HL-60 (cell line): ENCODE results near the gene PDE6H.

Experiments
- DNase-seq, 2 experiments: peaks; one replicate each; pipeline ENCODE4 v3.0.0-alpha.2; 2010 to 2020; ENCODE audit warnings: low read depth in 1 of 2, low spot score in 1 of 2
- H3K27ac ChIP-seq: fragments of 250-450 bp; sonication (Bioruptor Pico); replicated peaks from 2 replicates; pipeline ENCODE4 v1.5.1; 2020; ENCODE audit warnings: mild to moderate bottlenecking, moderate library complexity
- H3K27me3 ChIP-seq: fragments of 250-450 bp; sonication (Bioruptor Pico); 2 replicates; pipeline ENCODE4 v1.5.1; 2021; ENCODE audit warnings: mild to moderate bottlenecking, moderate library complexity; ENCODE audit not compliant: insufficient read depth, poor library complexity, severe bottlenecking
- H3K4me3 ChIP-seq: replicated peaks from 2 replicates; pipeline ENCODE4 v1.5.1; 2011; ENCODE audit warnings: mild to moderate bottlenecking, control low read depth, low read length; ENCODE audit not compliant: insufficient read depth
- GABPA ChIP-seq: IDR thresholded peaks from 2 replicates; pipeline ENCODE4 v1.6.1; 2012; ENCODE audit warnings: low read depth
- POLR2AphosphoS5 ChIP-seq: IDR thresholded peaks from 2 replicates; pipeline ENCODE4 v1.6.1; 2012; ENCODE audit warnings: low read depth
- REST ChIP-seq: IDR thresholded peaks from 2 replicates; pipeline ENCODE4 v1.6.1; 2012; ENCODE audit warnings: low read depth; ENCODE audit not compliant: insufficient replicate concordance
- SPI1 ChIP-seq: IDR thresholded peaks from 2 replicates; pipeline ENCODE4 v1.6.1; 2012; ENCODE audit warnings: low read depth, mild to moderate bottlenecking, borderline replicate concordance
- TF ChIP-seq, protein P1 (sequence below): IDR thresholded peaks from one replicate; pipeline ENCODE4 v1.5.1; 2011; ENCODE audit warnings: low read length, control low read depth, inconsistent platforms; ENCODE audit not compliant: insufficient read depth

PDE6H gene

DNA sequence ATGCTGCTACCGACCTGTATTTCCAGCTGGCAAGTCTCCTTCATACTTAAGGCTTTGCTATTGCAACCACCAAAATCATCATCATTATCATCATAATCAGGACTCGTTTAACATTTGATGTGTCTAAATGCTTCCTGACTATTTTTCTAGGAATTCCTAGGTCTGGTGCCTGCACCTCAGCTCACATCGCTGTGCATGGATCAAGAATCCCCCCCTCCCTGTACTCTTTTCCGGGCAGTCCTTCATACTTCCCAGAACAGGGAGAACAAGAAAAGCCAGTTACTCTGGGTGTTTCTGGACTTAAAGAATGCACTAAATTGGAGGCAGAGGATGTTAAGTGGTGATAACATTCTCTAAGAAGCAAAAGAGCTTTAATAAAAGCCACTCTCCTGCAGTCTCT, 43.9 kb upstream of the PDE6H start:
- H3K27ac ChIP-seq: no peak overlapping the region
- no peak overlapping the region for H3K4me3 ChIP-seq
- no peak for TF ChIP-seq GABPA
- TF ChIP-seq, protein P1, sequence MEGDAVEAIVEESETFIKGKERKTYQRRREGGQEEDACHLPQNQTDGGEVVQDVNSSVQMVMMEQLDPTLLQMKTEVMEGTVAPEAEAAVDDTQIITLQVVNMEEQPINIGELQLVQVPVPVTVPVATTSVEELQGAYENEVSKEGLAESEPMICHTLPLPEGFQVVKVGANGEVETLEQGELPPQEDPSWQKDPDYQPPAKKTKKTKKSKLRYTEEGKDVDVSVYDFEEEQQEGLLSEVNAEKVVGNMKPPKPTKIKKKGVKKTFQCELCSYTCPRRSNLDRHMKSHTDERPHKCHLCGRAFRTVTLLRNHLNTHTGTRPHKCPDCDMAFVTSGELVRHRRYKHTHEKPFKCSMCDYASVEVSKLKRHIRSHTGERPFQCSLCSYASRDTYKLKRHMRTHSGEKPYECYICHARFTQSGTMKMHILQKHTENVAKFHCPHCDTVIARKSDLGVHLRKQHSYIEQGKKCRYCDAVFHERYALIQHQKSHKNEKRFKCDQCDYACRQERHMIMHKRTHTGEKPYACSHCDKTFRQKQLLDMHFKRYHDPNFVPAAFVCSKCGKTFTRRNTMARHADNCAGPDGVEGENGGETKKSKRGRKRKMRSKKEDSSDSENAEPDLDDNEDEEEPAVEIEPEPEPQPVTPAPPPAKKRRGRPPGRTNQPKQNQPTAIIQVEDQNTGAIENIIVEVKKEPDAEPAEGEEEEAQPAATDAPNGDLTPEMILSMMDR: no peak
- TF ChIP-seq SPI1: no peak
- no peak for TF ChIP-seq REST
- no peak for TF ChIP-seq POLR2AphosphoS5
- H3K27me3 ChIP-seq: no peaks in the 10 kb centered on the region
- DNase-seq: no peak

DNA sequence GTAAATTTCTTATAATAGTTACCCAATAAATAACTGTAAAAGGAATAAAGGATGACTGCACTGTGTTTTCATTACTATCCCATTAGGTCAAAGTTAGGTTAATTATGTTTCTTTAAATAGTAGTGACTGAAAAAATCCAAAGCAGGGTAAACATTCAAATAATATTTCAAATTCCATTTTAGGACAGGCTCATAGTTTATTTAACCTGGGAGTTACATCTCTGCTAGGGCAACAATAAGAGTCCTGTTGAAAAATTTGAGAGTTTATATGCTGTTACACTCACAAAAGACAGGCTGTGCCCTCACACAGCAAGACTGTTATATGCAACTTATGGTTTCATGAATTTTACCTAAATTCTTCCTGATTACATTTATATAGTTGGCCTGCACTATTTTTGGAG, 42.5 kb upstream of the PDE6H start:
- TF ChIP-seq SPI1 (no peak), REST (no peak), POLR2AphosphoS5 (no peak), GABPA (no peak)
- TF ChIP-seq, protein P1: no peak
- DNase-seq: no peak

DNA sequence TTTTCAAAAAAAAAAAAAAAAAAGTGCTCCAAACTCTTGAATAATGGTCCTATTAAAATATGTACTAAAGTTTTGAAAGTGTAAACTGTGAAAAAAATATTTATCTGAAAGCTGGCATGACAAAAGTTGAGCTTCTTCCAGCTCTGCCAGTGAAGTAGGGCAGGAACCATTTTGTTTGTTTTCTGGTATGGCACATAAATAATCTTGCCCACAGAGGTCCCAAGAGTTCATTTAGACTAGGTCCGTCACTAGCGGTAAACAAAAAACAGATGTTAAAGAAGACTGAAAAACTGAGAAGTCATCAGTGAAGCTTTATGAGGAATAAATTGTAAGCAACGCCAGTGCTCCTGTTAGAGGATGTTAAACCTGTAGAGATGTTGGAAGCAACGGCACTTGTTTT, 41.5 kb upstream of the PDE6H start:
- Histone ChIP-seq H3K4me3 (no peak overlapping the region), H3K27ac (no peak overlapping the region), H3K27me3 (no peaks in the 10 kb centered on the region)
- no peak for TF ChIP-seq POLR2AphosphoS5
- TF ChIP-seq, protein P1: no peak
- no peak for TF ChIP-seq GABPA
- TF ChIP-seq SPI1: no peak
- no peak for TF ChIP-seq REST
- no peak for DNase-seq

More for the DNA sequence above, 42.5 kb upstream of the PDE6H start:
- Histone ChIP-seq H3K27me3 (no peaks in the 10 kb centered on the region), H3K4me3 (no peak overlapping the region), H3K27ac (no peak overlapping the region)
